RWPE2 (cell line): ENCODE measurements around the gene EXTL2.

Experiments used
- ATAC-seq: fragments of 200-7000 bp; cut with Tn5 transposase; 3 replicates; pipeline ENCODE4 v1.9.1; 2021; ENCODE audit warnings: low read depth
- DNase-seq: peaks from one replicate; pipeline ENCODE4 v3.0.0-alpha.2; 2020; ENCODE audit warnings: low spot score
- H3K27ac ChIP-seq: fragments of 450-650 bp; 2 replicates; pipeline ENCODE4 v1.5.1; 2017; ENCODE audit warnings: mild to moderate bottlenecking; ENCODE audit not compliant: poor library complexity, severe bottlenecking
- H3K27me3 ChIP-seq: fragments of 250-450 bp; sonication (Bioruptor Pico); 2 replicates; pipeline ENCODE4 v1.5.1; 2021; ENCODE audit warnings: mild to moderate bottlenecking, moderate library complexity; ENCODE audit not compliant: insufficient read depth, poor library complexity, severe bottlenecking
- H3K36me3 ChIP-seq: fragments of 250-450 bp; sonication (Bioruptor Pico); 2 replicates; pipeline ENCODE4 v1.5.1; 2020; ENCODE audit warnings: low read depth, mild to moderate bottlenecking, moderate library complexity
- H3K4me1 ChIP-seq: fragments of 250-450 bp; sonication (Bioruptor Pico); 2 replicates; pipeline ENCODE4 v1.5.1; 2021; ENCODE audit warnings: mild to moderate bottlenecking, moderate library complexity; ENCODE audit not compliant: insufficient read depth, poor library complexity, severe bottlenecking
- H3K4me3 ChIP-seq: fragments of 250-450 bp; sonication (Bioruptor Pico); 2 replicates; pipeline ENCODE4 v1.5.1; 2021; ENCODE audit warnings: mild to moderate bottlenecking, moderate library complexity; ENCODE audit not compliant: severe bottlenecking
- H3K9me3 ChIP-seq: fragments of 250-450 bp; sonication (Bioruptor Pico); 2 replicates; pipeline ENCODE4 v1.5.1; 2021; ENCODE audit warnings: mild to moderate bottlenecking, moderate library complexity; ENCODE audit not compliant: severe bottlenecking
- CTCF ChIP-seq: fragments of 450-650 bp; IDR thresholded peaks from one replicate; pipeline ENCODE4 v1.5.1; 2017; ENCODE audit warnings: mild to moderate bottlenecking, moderate library complexity; ENCODE audit not compliant: poor library complexity, severe bottlenecking

Gene EXTL2

GRCh38 chr1:100904528-100904927, 9.9 kb upstream of the EXTL2 start:
- H3K27me3 ChIP-seq, result no peaks in the 10 kb centered on the region
- ATAC-seq, result no peak
- DNase-seq, result no peak
- H3K4me3 ChIP-seq, result no peak overlapping the region
- no peaks in the 10 kb centered on the region for H3K4me1 ChIP-seq
- peaks cover 88% of the 10 kb centered on the region for H3K36me3 ChIP-seq
- no peak overlapping the region for H3K27ac ChIP-seq
- no peak for TF ChIP-seq CTCF
- H3K9me3 ChIP-seq, result no peaks in the 10 kb centered on the region

- Histone ChIP-seq H3K27ac (no peak overlapping the region), H3K27me3 (no peaks in the 10 kb centered on the region), H3K4me1 (no peaks in the 10 kb centered on the region), H3K36me3 (peaks cover 88% of the 10 kb centered on the region), H3K4me3 (no peak overlapping the region), H3K9me3 (no peaks in the 10 kb centered on the region)
- ATAC-seq (no peak), DNase-seq (no peak)
- TF ChIP-seq CTCF, result no peak
These were observed 9.1 kb upstream of the EXTL2 start for GRCh38 chr1:100903777-100904176.

DNA sequence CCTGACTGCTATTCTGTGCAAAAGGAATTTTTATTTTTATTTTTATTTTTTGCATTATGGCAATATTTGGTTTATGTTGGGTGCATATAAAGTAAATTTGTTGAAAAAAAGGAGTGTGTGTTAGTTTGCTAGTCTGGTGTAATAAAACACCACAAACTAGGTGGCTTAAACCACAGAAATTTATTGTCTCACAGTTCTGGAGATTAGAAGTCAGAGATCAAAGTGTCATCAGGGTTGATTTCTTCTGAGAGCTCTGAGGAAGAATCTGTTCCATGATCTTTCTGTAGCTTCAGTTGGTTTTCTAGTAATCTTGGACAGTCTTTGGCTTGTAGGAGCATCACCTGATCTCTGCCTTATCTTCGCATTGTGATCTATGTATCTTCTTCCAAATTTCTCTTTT, 7.7 kb upstream of the EXTL2 start:
- Histone ChIP-seq H3K36me3 (peaks cover 87% of the 10 kb centered on the region), H3K27ac (no peak overlapping the region), H3K27me3 (no peaks in the 10 kb centered on the region), H3K4me1 (no peaks in the 10 kb centered on the region), H3K4me3 (no peak overlapping the region), H3K9me3 (no peaks in the 10 kb centered on the region)
- DNase-seq (no peak), ATAC-seq (no peak)
- no peak for TF ChIP-seq CTCF

- Histone ChIP-seq H3K36me3 (peaks cover 39% of the 10 kb centered on the region), H3K27me3 (no peaks in the 10 kb centered on the region), H3K4me1 (no peaks in the 10 kb centered on the region), H3K9me3 (no peaks in the 10 kb centered on the region), H3K4me3 (peak overlapping the region; percentile 84), H3K27ac (peak overlapping the region; percentile 89)
- ATAC-seq (peak; percentile 55), DNase-seq (no peak)
- TF ChIP-seq CTCF, result no peak
These were observed 1.9 kb upstream of the EXTL2 start for GRCh38 chr1:100896481-100896982.

- no peak for TF ChIP-seq CTCF
- peak; percentile 82 for ATAC-seq
- H3K27me3 ChIP-seq, result no peaks in the 10 kb centered on the region
- no peaks in the 10 kb centered on the region for H3K9me3 ChIP-seq
- no peaks in the 10 kb centered on the region for H3K4me1 ChIP-seq
- peak; percentile 93 for DNase-seq
- peak within 1 kb of the TSS; percentile 89 for H3K27ac ChIP-seq
- peaks cover 32% of the 10 kb centered on the region for H3K36me3 ChIP-seq
- peak within 1 kb of the TSS; percentile 84 for H3K4me3 ChIP-seq
These were observed 1.2 kb upstream of the EXTL2 start, which contains the start of gene SLC30A7 for GRCh38 chr1:100895540-100896480. Gene SLC30A7 (plus strand): TSS chr1:100896090. CDS start chr1:100896263, 173 bp downstream.
